Gastrocnemius medialis (tissue), 4 donors: Measurements from ENCODE around the gene DPEP1. TPM values are rescaled to one million over a fixed set of nuclear protein-coding genes. Genes with fewer than 3 reads are reported as not detected.

Experiments used
- ATAC-seq, 2 donors: fragments of 150-250 bp; one replicate each; pipeline ENCODE4 v1.9.1; 2016
- DNase-seq, 2 donors: peaks; one replicate each; pipeline ENCODE4 v3.0.0-alpha.2; 2019
- H3K27ac ChIP-seq, 4 donors: fragments of 200-600 bp; sonication (generic); 1 replicate in 1 of 4; 2 replicates in 3 of 4; pipeline ENCODE4 v1.5.1; 2016 to 2018; ENCODE audit warnings: mild to moderate bottlenecking in 2 of 4, moderate library complexity in 1 of 4
- H3K27me3 ChIP-seq, 3 donors: fragments of 200-600 bp; sonication (generic) in 2 of 3; 1 replicate in 1 of 3; 2 replicates in 2 of 3; pipeline versions ENCODE4 v1.5.1 to v1.6.0; 2016 to 2019; ENCODE audit warnings: mild to moderate bottlenecking in 1 of 3, moderate library complexity in 1 of 3
- H3K36me3 ChIP-seq, 2 donors: fragments of 200-600 bp; sonication (generic) in 1 of 2; one replicate each; pipeline ENCODE4 v1.5.1; 2017 to 2018
- H3K4me1 ChIP-seq, 2 donors: fragments of 200-600 bp; sonication (generic) in 1 of 2; one replicate each; pipeline ENCODE4 v1.5.1; 2016 to 2017; ENCODE audit warnings: mild to moderate bottlenecking in 2 of 2
- H3K4me3 ChIP-seq, 4 donors: fragments of 200-600 bp; sonication (generic) in 3 of 4; 1 replicate in 1 of 4; 2 replicates in 3 of 4; pipeline ENCODE4 v1.5.1; 2016 to 2019; ENCODE audit warnings: mild to moderate bottlenecking in 2 of 4
- H3K9me3 ChIP-seq, 3 donors: fragments of 200-600 bp; sonication (generic) in 2 of 3; 1 replicate in 1 of 3; 2 replicates in 2 of 3; pipeline ENCODE4 v1.5.1; 2016 to 2019
- POLR2A ChIP-seq, 2 donors: fragments of 450-650 bp; IDR thresholded peaks; one replicate each; pipeline ENCODE4 v1.6.1; 2017; ENCODE audit warnings: antibody characterized with exemption in 2 of 2, mild to moderate bottlenecking in 2 of 2, moderate library complexity in 2 of 2
- in situ Hi-C, 4 donors: fragments of 200-750 bp; cut with MboI; loops; one replicate each; pipeline versions ENCODE4 v1.15.0 to v1.8.0; 2017; ENCODE audit warnings: low sequenced_read_pairs in 4 of 4
- intact Hi-C: fragments of 100-400 bp; cut with DNase I; formaldehyde crosslinking; loops from one replicate; pipeline ENCODE4 v1.15.1; 2023; ENCODE audit warnings: low total_unique reads
- total RNA-seq, 4 donors: library from RNA; depleted of rRNA; stranded (reverse); fragments of >200 nt; gene quantifications; one replicate each; pipeline versions ENCODE4 v1.1.0 to v1.2.3, GENCODE V29; 2016
- TF ChIP-seq, protein P1 (sequence below), 5 experiments: fragments of 450-650 bp in 3 of 5; fragments of 200-600 bp in 2 of 5; sonication (generic) in 2 of 5; IDR thresholded peaks in 4 of 5; conservative IDR thresholded peaks in 1 of 5; 1 replicate in 4 of 5; 2 replicates in 1 of 5; pipeline ENCODE4 v1.5.1; 2016 to 2019; ENCODE audit warnings: antibody characterized with exemption in 5 of 5, mild to moderate bottlenecking in 3 of 5, moderate library complexity in 3 of 5

Gene DPEP1
- not detected for total RNA-seq

DNA sequence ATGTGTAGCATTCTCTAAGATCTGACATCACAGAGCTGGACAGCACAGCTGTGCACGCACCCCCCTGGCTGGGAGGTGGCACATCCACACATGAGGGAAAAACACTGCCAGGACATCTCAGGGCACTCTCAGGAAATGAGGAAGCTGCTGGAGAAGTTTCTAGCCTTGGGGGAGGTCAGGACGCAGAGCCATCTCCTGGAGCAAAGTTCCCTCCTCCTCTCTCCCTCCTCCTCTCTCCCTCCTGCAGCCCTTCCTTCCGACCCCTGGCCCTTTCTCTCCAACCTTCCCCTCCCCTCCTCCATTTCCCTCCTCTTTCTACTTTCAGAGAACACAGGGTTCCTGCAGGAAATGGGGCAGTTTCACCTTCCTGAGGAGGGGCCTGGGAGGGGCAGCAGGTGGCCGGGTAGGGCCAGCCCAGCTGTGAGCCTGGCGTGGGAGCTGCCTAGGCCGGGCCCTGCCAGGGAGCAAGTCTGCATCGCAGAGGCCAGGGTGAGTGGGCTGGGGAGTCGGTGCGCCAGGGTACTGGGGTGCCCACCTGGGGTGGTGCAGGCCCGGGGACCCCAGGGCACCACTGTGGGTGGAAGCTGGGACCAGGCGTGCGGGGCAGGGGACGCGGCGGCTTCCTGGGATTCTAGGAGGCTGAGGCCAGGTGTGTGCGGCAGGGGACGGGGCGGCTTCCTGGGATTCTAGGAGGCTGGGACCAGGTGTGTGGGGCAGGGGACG lies at the start of gene DPEP1:
TSS of gene DPEP1 (plus strand) at position 412 of the 723 bp plus-strand sequence. CDS start 16,769 bp downstream, outside the sequence.
- Histone ChIP-seq H3K27me3 (peaks cover 10 to 30% (median 12%) of the 10 kb centered on the region in 3 donors), H3K4me3 (no peak within 1 kb of the TSS), H3K27ac (no peak within 1 kb of the TSS), H3K9me3 (no peaks in the 10 kb centered on the region), H3K36me3 (no peaks in the 10 kb centered on the region), H3K4me1 (no peaks in the 10 kb centered on the region)
- TF ChIP-seq POLR2A (IDR thresholded peaks at IDR 0.05), result no peak
- TF ChIP-seq, protein P1, sequence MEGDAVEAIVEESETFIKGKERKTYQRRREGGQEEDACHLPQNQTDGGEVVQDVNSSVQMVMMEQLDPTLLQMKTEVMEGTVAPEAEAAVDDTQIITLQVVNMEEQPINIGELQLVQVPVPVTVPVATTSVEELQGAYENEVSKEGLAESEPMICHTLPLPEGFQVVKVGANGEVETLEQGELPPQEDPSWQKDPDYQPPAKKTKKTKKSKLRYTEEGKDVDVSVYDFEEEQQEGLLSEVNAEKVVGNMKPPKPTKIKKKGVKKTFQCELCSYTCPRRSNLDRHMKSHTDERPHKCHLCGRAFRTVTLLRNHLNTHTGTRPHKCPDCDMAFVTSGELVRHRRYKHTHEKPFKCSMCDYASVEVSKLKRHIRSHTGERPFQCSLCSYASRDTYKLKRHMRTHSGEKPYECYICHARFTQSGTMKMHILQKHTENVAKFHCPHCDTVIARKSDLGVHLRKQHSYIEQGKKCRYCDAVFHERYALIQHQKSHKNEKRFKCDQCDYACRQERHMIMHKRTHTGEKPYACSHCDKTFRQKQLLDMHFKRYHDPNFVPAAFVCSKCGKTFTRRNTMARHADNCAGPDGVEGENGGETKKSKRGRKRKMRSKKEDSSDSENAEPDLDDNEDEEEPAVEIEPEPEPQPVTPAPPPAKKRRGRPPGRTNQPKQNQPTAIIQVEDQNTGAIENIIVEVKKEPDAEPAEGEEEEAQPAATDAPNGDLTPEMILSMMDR (IDR thresholded peaks at IDR 0.05 in 4 of 5, conservative IDR thresholded peaks at IDR 0.05 in 1 of 5), result no peak
- DNase-seq (no peak), ATAC-seq (no peak)
- intact Hi-C loops, result no loop called here
- in situ Hi-C loops, result no loop called here

DNA sequence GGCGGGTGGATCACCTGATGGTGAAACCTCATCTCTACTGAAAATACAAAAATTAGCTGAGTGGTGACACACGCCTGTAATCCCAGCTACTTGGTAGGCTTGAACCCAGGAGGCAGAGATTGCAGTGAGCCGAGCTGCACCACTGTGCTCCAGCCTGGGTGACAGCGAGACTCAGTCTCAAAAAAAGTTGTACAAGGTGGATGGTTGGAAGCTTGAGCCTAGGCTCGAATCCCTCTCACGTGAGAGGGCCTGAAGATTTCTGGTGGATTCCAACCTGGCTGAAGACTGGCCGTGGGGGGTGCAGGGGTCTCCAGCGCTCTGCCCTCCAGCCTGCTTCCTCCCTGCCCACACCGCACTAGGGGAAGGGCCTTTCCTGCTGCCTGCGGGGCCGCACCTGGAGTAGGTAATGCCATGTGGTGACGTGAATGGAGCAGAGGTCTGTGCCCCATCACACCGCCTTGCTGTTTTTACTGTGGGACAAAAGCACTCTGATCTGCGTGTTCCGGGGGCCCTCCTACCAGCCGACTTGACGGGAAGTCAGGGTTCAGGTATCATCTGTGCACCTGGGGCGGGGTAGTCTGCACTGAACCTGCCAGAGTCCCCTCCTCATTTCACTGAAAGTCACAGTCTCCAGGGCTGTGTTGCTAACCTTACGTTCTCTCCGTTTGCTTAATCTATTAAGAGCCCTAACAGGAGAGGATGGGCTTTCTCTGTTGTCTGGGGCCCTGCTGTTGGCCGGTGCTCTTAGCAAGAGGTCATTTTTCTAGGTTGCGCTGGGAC lies 48.8 kb upstream of the DPEP1 start:
- H3K4me3 ChIP-seq, result no peak overlapping the region
- peaks cover 36 to 39% of the 10 kb centered on the region in 2 donors for H3K4me1 ChIP-seq
- ATAC-seq, result no peak
- peaks cover 0 to 37% of the 10 kb centered on the region in 2 donors for H3K36me3 ChIP-seq
- peaks cover 3 to 7% (median 6%) of the 10 kb centered on the region in 3 donors for H3K27me3 ChIP-seq
- no peak for TF ChIP-seq POLR2A (IDR thresholded peaks at IDR 0.05)
- TF ChIP-seq, protein P1 (IDR thresholded peaks at IDR 0.05 in 4 of 5, conservative IDR thresholded peaks at IDR 0.05 in 1 of 5), result no peak
- intact Hi-C loops (loop anchor here (5.0 kb wide), 1 partner anchor 72 kb away; the partner anchor contains the start of gene ANKRD11), in situ Hi-C loops (no loop called here)
- DNase-seq, result no peak
- H3K27ac ChIP-seq, result peak overlapping the region in 2 of 4 donors; percentile 91 to 98
- no peaks in the 10 kb centered on the region for H3K9me3 ChIP-seq

DNA sequence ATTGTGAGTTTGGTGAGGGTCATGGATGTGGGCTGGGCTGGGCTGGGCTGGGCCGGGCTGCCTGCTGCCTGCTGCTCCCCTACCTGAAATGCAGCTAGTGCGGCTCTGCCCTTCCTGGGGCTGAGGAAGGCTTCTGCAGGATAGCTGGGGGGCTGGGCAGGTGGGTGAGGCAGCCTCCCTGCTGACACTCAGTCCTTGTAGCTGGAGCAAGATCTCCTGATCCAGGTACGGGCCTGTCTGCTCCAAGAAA lies 48.3 kb upstream of the DPEP1 start:
- H3K36me3 ChIP-seq, result peaks cover 0 to 37% of the 10 kb centered on the region in 2 donors
- H3K4me1 ChIP-seq, result peaks cover 33 to 36% of the 10 kb centered on the region in 2 donors
- H3K9me3 ChIP-seq, result no peaks in the 10 kb centered on the region
- H3K4me3 ChIP-seq, result peak overlapping the region in 1 of 4 donors; percentile 7
- peak overlapping the region in 2 of 4 donors; percentile 17 to 91 for H3K27ac ChIP-seq
- TF ChIP-seq, protein P1 (IDR thresholded peaks at IDR 0.05 in 4 of 5, conservative IDR thresholded peaks at IDR 0.05 in 1 of 5), result no peak
- intact Hi-C loops, result no loop called here
- no peak for DNase-seq
- in situ Hi-C loops, result no loop called here
- ATAC-seq, result no peak
- H3K27me3 ChIP-seq, result peaks cover 8 to 12% (median 10%) of the 10 kb centered on the region in 3 donors

DNA sequence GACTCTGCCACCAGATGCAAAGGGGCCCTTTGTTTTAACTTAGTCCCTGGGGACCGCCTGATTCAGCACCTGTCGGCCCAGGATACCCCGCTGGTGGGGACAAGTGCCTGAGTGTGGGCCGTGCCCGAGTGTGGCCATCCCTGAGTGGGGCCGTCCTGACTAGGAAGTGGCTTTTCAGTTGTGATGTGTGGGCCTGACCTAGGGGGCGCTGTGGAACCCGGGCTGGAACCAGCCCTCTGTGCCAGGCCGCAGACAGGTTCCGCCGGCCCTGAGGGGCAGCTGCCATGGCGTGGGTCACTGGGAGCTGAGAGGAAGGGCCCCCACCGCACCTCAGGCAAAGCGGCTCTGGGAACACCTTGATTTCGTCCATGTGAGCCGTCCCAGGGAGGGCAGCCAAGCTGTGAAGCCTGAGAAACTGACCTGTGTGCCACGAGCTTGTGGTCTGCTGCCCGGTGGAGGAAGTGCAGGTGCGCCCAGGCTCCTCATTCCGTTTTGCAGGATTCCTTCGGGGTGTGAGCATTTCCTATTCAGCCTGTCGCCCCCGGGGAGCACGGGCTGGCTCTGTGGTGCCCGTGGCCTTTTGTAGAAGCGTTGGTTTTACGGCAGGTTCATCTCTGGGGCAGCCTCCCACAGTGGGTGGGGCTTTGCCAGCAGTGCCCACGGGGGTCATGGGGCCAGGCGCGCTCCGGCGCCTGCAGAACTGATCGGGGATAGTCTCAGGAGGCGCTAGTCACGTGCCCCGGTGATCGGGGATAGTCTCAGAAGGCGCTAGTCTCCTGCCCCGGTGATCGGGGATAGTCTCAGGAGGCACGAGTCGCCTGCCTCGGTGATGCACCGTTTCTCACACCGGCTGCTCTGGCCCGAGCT lies 47.7 kb upstream of the DPEP1 start:
- in situ Hi-C loops, result no loop called here
- Histone ChIP-seq H3K4me1 (peaks cover 33 to 36% of the 10 kb centered on the region in 2 donors), H3K27me3 (peaks cover 12 to 16% (median 14%) of the 10 kb centered on the region in 3 donors), H3K36me3 (peaks cover 0 to 37% of the 10 kb centered on the region in 2 donors), H3K9me3 (no peaks in the 10 kb centered on the region), H3K27ac (peak overlapping the region in 2 of 4 donors; percentile 17 to 91), H3K4me3 (peak overlapping the region; percentile 4 to 15 (median 6))
- TF ChIP-seq, protein P1 (IDR thresholded peaks at IDR 0.05 in 4 of 5, conservative IDR thresholded peaks at IDR 0.05 in 1 of 5), result peak in 4 of 5 experiments; percentile 34 to 61 (median 58)
- TF ChIP-seq POLR2A (IDR thresholded peaks at IDR 0.05), result no peak
- ATAC-seq, result peak; percentile 39 to 60
- peak; percentile 28 to 75 for DNase-seq
- intact Hi-C loops, result no loop called here
